ENCODE data around the gene KLRB1.

DNA sequence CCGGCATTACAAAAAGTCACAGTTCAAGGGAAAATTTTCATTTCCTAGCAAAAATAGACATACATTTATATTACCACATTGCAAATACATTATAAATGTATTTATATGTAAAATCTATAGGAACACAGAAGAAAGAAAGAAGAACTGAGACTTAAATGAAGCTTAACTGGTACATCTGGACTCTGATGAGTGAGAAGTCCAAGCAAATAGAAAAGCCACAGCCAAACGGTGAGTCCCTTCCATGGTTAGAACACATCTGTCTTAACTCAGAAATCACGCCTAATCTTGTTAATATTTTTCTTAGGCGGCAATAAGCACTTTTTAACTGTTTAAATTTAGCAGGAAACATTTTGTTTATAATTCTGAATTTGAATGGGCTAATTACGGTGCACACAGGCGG lies 9.4 kb upstream of the KLRB1 start:
- TF ChIP-seq, protein P1, sequence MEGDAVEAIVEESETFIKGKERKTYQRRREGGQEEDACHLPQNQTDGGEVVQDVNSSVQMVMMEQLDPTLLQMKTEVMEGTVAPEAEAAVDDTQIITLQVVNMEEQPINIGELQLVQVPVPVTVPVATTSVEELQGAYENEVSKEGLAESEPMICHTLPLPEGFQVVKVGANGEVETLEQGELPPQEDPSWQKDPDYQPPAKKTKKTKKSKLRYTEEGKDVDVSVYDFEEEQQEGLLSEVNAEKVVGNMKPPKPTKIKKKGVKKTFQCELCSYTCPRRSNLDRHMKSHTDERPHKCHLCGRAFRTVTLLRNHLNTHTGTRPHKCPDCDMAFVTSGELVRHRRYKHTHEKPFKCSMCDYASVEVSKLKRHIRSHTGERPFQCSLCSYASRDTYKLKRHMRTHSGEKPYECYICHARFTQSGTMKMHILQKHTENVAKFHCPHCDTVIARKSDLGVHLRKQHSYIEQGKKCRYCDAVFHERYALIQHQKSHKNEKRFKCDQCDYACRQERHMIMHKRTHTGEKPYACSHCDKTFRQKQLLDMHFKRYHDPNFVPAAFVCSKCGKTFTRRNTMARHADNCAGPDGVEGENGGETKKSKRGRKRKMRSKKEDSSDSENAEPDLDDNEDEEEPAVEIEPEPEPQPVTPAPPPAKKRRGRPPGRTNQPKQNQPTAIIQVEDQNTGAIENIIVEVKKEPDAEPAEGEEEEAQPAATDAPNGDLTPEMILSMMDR (IDR thresholded peaks at IDR 0.05) = no peak
- TF ChIP-seq POLR2AphosphoS5 (IDR thresholded peaks at IDR 0.05; ENCODE audit: low read depth, low read length) (no peak), SIN3A (IDR thresholded peaks at IDR 0.05; ENCODE audit: borderline replicate concordance, insufficient read depth, low read depth, low read length) (no peak)
- TF ChIP-seq, protein P2, sequence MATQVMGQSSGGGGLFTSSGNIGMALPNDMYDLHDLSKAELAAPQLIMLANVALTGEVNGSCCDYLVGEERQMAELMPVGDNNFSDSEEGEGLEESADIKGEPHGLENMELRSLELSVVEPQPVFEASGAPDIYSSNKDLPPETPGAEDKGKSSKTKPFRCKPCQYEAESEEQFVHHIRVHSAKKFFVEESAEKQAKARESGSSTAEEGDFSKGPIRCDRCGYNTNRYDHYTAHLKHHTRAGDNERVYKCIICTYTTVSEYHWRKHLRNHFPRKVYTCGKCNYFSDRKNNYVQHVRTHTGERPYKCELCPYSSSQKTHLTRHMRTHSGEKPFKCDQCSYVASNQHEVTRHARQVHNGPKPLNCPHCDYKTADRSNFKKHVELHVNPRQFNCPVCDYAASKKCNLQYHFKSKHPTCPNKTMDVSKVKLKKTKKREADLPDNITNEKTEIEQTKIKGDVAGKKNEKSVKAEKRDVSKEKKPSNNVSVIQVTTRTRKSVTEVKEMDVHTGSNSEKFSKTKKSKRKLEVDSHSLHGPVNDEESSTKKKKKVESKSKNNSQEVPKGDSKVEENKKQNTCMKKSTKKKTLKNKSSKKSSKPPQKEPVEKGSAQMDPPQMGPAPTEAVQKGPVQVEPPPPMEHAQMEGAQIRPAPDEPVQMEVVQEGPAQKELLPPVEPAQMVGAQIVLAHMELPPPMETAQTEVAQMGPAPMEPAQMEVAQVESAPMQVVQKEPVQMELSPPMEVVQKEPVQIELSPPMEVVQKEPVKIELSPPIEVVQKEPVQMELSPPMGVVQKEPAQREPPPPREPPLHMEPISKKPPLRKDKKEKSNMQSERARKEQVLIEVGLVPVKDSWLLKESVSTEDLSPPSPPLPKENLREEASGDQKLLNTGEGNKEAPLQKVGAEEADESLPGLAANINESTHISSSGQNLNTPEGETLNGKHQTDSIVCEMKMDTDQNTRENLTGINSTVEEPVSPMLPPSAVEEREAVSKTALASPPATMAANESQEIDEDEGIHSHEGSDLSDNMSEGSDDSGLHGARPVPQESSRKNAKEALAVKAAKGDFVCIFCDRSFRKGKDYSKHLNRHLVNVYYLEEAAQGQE (IDR thresholded peaks at IDR 0.05; ENCODE audit: insufficient read depth in 1 of 2, low read depth in 2 of 2, low read length in 1 of 2) = no peak

All from Panc1 (cell line).